ENCODE measurements around the gene HCAR3.
"Not testable (repeated sequence)": the region's sequence is repeated elsewhere in the genome, so short reads cannot be mapped to it uniquely, and the experiment has no call there.

The HCAR3 gene

GRCh38 chr12:122721057-122721545 lies 4.5 kb upstream of the HCAR3 start:
- no peak for DNase-seq

DNA sequence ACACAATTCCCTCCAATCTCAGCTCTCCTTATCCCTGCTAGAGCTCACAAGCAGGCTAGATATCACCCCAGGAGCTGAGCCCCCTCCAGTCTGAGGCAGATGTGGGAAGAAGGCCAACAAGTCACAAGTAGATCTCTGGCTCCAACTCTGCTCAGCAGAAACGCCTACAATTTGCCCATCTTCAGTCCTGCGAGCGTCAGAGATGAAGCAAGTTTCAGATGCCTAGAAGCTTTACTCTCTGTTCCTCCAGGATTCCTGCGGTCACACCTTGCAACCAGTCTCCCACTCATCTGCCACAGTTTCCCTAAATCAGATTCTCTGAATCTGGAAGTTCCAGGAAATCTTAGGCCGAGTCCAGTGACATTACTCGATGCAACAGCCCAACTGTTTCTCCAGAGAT lies 1.4 kb downstream of the HCAR3 start:
- not testable (repeated sequence) for DNase-seq

DNA sequence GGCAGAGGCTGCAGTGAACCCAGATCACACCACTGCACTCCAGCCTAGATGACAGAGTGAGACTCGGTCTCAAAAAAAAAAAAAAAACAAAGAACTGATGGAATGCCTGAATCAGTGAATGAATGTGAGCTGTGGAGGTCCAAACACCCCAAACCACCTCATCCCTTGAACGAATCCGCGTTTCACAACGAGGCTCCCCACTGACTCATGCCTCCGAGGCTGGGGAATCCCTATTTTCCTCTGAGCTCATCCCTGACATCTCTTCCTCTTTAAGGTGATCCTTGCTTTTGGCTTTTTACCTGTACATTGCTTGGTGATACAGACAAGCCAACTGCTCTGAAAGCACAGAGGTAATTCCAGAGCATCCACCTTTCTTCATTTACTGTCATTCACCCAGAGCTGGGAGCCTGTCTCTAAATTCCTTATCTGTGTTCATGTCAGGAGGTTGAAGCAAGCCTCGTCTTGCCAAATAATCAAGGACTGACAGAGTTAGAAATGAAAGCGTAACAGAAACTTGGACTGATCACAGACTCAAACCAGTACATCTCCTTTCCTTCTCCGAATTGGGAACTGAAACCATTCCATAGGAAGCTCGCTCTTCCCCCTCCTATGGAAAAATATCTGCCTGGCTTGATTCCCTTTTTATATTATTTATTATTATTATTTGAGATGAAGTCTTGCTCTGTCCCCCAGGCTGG lies 3.0 kb downstream of the HCAR3 start:
- DNase-seq: not testable (repeated sequence)

GRCh38 chr12:122711266-122711665 lies 5.3 kb downstream of the HCAR3 start:
- DNase-seq: not testable (repeated sequence)

DNA sequence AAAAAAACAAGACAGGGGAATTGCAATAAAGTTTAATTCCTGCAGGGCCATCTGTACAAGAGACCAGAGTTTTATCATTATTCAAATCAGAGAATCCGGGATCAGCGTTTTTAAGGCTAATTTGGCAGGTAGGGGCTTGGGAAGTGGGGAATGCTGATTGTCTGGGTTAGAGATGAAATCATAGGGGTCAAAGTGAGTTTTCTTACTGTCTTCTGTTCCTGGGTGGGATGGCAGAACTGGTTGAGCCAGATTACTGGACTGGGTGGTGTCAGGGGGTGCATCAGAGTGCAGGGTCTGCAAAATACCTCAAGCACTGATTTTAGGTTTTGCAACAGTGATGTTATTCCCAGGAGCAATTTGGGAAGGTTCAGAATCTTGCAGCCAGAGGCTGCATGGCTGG lies 6.3 kb downstream of the HCAR3 start:
- DNase-seq: not testable (repeated sequence)

DNA sequence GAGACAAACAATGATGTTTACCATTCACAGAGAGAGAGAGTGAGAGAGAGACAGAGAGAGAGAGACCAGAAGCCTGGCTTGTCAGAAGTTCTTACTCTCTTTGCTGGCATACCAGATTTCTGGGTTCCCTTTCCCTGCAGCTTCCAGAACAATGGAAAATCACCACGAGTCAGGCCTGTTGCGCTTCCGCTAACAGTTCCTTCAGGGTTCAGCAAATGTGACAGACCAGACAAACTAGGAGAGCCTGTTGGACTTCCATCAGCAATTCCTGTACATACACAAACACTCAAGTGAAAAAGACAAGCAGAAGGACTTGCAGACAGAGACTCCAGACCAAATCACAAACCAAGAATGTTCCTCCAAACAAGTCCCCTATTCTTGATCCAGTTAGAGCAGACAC lies 7.3 kb downstream of the HCAR3 start:
- DNase-seq: not testable (repeated sequence)

GRCh38 chr12:122703841-122704240 lies 12.8 kb downstream of the HCAR3 start:
- DNase-seq: not testable (repeated sequence)

- not testable (repeated sequence) for DNase-seq
Observed at GRCh38 chr12:122702890-122703611, 13.6 kb downstream of the HCAR3 start, which contains the start of gene HCAR2. TSS of gene HCAR2 (minus strand) at chr12:122703357. CDS start at chr12:122703283, 74 bp downstream.

- not testable (repeated sequence) for DNase-seq
Observed at GRCh38 chr12:122701481-122701880, 15.1 kb downstream of the HCAR3 start.

DNA sequence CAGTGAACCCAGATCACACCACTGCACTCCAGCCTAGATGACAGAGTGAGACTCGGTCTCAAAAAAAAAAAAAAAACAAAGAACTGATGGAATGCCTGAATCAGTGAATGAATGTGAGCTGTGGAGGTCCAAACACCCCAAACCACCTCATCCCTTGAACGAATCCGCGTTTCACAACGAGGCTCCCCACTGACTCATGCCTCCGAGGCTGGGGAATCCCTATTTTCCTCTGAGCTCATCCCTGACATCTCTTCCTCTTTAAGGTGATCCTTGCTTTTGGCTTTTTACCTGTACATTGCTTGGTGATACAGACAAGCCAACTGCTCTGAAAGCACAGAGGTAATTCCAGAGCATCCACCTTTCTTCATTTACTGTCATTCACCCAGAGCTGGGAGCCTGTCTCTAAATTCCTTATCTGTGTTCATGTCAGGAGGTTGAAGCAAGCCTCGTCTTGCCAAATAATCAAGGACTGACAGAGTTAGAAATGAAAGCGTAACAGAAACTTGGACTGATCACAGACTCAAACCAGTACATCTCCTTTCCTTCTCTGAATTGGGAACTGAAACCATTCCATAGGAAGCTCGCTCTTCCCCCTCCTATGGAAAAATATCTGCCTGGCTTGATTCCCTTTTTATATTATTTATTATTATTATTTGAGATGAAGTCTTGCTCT lies 16.4 kb downstream of the HCAR3 start:
- not testable (repeated sequence) for DNase-seq

DNA sequence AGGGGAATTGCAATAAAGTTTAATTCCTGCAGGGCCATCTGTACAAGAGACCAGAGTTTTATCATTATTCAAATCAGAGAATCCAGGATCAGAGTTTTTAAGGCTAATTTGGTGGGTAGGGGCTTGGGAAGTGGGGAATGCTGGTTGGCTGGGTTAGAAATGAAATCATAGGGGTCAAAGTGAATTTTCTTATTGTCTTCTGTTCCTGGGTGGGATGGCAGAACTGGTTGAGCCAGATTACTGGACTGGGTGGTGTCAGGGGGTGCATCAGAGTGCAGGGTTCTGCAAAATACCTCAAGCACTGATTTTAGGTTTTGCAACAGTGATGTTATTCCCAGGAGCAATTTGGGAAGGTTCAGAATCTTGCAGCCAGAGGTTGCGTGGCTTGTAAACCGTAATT lies 19.7 kb downstream of the HCAR3 start:
- DNase-seq: not testable (repeated sequence)

GRCh38 chr12:122691566-122691965 lies 25.0 kb downstream of the HCAR3 start:
- DNase-seq: no peak

- no peak for DNase-seq
Observed at GRCh38 chr12:122688291-122688690, 28.3 kb downstream of the HCAR3 start.

- no peak for DNase-seq
Observed at GRCh38 chr12:122687086-122687485, 29.5 kb downstream of the HCAR3 start.

- no peak for DNase-seq
Observed at GRCh38 chr12:122686538-122686937, 30.1 kb downstream of the HCAR3 start.

GRCh38 chr12:122684297-122684813 lies 32.3 kb downstream of the HCAR3 start:
- DNase-seq: no peak

DNA sequence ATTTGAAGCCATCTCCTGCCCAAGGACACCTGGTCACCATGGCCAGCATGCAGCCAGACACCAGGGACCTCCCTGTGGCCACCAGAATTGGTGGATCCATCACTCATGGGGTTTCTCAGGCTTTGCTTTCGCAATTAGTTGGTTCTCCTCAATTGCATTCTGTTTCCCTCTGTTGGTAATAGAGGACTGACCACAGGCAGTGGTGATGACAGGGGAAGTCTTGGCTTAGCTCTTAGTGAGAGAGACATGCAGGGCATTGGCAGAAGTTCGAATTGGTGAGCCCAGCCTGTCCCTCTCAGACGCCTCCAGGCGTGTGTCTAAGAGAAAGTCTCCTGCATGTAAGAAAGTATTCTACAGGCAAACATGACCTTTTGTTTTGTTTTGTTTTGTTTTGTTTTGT lies 34.8 kb downstream of the HCAR3 start:
- no peak for DNase-seq

DNA sequence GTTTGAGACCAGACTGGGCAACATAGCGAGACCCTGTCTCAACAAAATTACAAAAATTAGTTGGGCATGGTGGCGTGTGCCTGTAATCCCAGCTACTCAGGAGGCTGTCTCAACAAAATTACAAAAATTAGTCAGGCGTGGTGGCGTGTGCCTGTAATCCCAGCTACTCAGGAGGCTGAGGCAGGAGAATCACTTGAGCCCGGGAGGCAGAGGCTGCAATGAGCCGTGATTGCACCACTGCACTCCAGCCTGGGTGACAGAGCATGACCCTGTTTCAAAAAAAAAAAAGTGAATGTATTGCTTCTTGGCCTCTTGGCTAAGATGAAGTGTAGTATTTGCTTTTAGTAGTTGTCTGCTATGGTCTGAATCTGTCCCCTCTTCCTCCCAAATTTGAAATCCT lies 35.6 kb downstream of the HCAR3 start:
- DNase-seq: not testable (repeated sequence)

- not testable (repeated sequence) for DNase-seq
Observed at GRCh38 chr12:122676781-122677180, 39.8 kb downstream of the HCAR3 start.

GRCh38 chr12:122676015-122676414 lies 40.6 kb downstream of the HCAR3 start:
- not testable (repeated sequence) for DNase-seq

- no peak for DNase-seq
Observed at GRCh38 chr12:122672515-122672914, 44.1 kb downstream of the HCAR3 start.

- DNase-seq: no peak
Observed at GRCh38 chr12:122669397-122670070, 47.1 kb downstream of the HCAR3 start.

GRCh38 chr12:122668268-122668667 lies 48.3 kb downstream of the HCAR3 start:
- DNase-seq: no peak

Data from amniotic stem cell (primary cell).